HL-60 (cell line): ENCODE data around the gene HOXA11.

Source experiments
- DNase-seq, 2 experiments: peaks; one replicate each; pipeline ENCODE4 v3.0.0-alpha.2; 2010 to 2020; ENCODE audit warnings: low read depth in 1 of 2, low spot score in 1 of 2
- H3K27ac ChIP-seq: fragments of 250-450 bp; sonication (Bioruptor Pico); replicated peaks from 2 replicates; pipeline ENCODE4 v1.5.1; 2020; ENCODE audit warnings: mild to moderate bottlenecking, moderate library complexity
- H3K27me3 ChIP-seq: fragments of 250-450 bp; sonication (Bioruptor Pico); 2 replicates; pipeline ENCODE4 v1.5.1; 2021; ENCODE audit warnings: mild to moderate bottlenecking, moderate library complexity; ENCODE audit not compliant: insufficient read depth, poor library complexity, severe bottlenecking
- H3K4me3 ChIP-seq: replicated peaks from 2 replicates; pipeline ENCODE4 v1.5.1; 2011; ENCODE audit warnings: mild to moderate bottlenecking, control low read depth, low read length; ENCODE audit not compliant: insufficient read depth
- CTCF ChIP-seq: IDR thresholded peaks from one replicate; pipeline ENCODE4 v1.5.1; 2011; ENCODE audit warnings: low read length, control low read depth, inconsistent platforms; ENCODE audit not compliant: insufficient read depth
- GABPA ChIP-seq: IDR thresholded peaks from 2 replicates; pipeline ENCODE4 v1.6.1; 2012; ENCODE audit warnings: low read depth
- POLR2AphosphoS5 ChIP-seq: IDR thresholded peaks from 2 replicates; pipeline ENCODE4 v1.6.1; 2012; ENCODE audit warnings: low read depth
- REST ChIP-seq: IDR thresholded peaks from 2 replicates; pipeline ENCODE4 v1.6.1; 2012; ENCODE audit warnings: low read depth; ENCODE audit not compliant: insufficient replicate concordance
- SPI1 ChIP-seq: IDR thresholded peaks from 2 replicates; pipeline ENCODE4 v1.6.1; 2012; ENCODE audit warnings: low read depth, mild to moderate bottlenecking, borderline replicate concordance

Gene HOXA11

GRCh38 chr7:27166531-27167505, 18.2 kb downstream of the HOXA11 start:
- Histone ChIP-seq H3K27me3 (peaks cover 74% of the 10 kb centered on the region), H3K4me3 (no peak overlapping the region), H3K27ac (no peak overlapping the region)
- TF ChIP-seq REST: no peak
- TF ChIP-seq POLR2AphosphoS5: no peak
- TF ChIP-seq SPI1: peak; percentile 49; the same call in 1 of the 2 replicates
- no peak for DNase-seq

GRCh38 chr7:27165996-27166530, 19.0 kb downstream of the HOXA11 start:
- TF ChIP-seq CTCF: no peak
- TF ChIP-seq REST: no peak
- TF ChIP-seq POLR2AphosphoS5: no peak
- TF ChIP-seq SPI1: no peak
- TF ChIP-seq GABPA: no peak
- Histone ChIP-seq H3K27ac (no peak overlapping the region), H3K4me3 (no peak overlapping the region), H3K27me3 (peaks cover 68% of the 10 kb centered on the region)
- no peak for DNase-seq

- H3K27ac ChIP-seq: no peak within 1 kb of the TSS
- peaks cover 63% of the 10 kb centered on the region for H3K27me3 ChIP-seq
- peak within 1 kb of the TSS; percentile 11 for H3K4me3 ChIP-seq
- peak in 1 of 2 experiments; percentile 46 for DNase-seq
- no peak for TF ChIP-seq SPI1
- no peak for TF ChIP-seq GABPA
- no peak for TF ChIP-seq CTCF
- 0 out of 2 replicates have a peak, but pooled peaks have one; percentile 13 for TF ChIP-seq POLR2AphosphoS5
- no peak for TF ChIP-seq REST
These were observed 19.7 kb downstream of the HOXA11 start, which contains the start of gene HOXA9 for GRCh38 chr7:27165089-27165995. TSS of gene HOXA9 (minus strand) at chr7:27165537. CDS start at chr7:27165457, 80 bp downstream.
